ENCODE measurements around the gene AKAP5. TPM values are rescaled to one million over a fixed set of nuclear protein-coding genes. Genes with fewer than 3 reads are reported as not detected.

AKAP5 gene
- total RNA-seq, 1 experiment from 2014 or later, result 0.40 TPM

Other genes starting within 250 kb of the AKAP5 start
- gene ESR2, start 171.1 kb upstream of the AKAP5 start, total RNA-seq (2014; rRNA removed), result 0.57 and 0.83 TPM in 2 replicates
- gene MTHFD1, start 77.1 kb upstream of the AKAP5 start, total RNA-seq (2014; rRNA removed), result 68.9 and 82.1 TPM in 2 replicates
- gene ZBTB25, start 38.3 kb downstream of the AKAP5 start, total RNA-seq (2014; rRNA removed), result 4.8 and 7.0 TPM in 2 replicates
- gene ZBTB1, start 39.3 kb downstream of the AKAP5 start, total RNA-seq (2014; rRNA removed), result 51.2 and 54.2 TPM in 2 replicates
- 16.7 TPM in 2 replicates for gene HSPA2, start 75.2 kb downstream of the AKAP5 start, total RNA-seq (2014; rRNA removed)
- 0.58 and 1.1 TPM in 2 replicates for gene PPP1R36, start 84.5 kb downstream of the AKAP5 start, total RNA-seq (2014; rRNA removed)
- gene PLEKHG3, start 238.9 kb downstream of the AKAP5 start, total RNA-seq (2014; rRNA removed), result 3.5 and 6.0 TPM in 2 replicates

Measured in LHCN-M2 (cell line).